Breast epithelium (tissue), 4 donors: ENCODE data around the gene CMTM7. TPM values are rescaled to one million over a fixed set of nuclear protein-coding genes. Genes with fewer than 3 reads are reported as not detected.

Source experiments
- DNase-seq, 2 donors: peaks; one replicate each; pipeline ENCODE4 v3.0.0-alpha.2; 2019; ENCODE audit warnings: low spot score in 2 of 2
- H3K27ac ChIP-seq, 2 donors: fragments of 200-600 bp; sonication (generic) in 1 of 2; one replicate each; pipeline ENCODE4 v1.5.1; 2016 to 2019; ENCODE audit warnings: mild to moderate bottlenecking in 1 of 2
- H3K27me3 ChIP-seq, 2 donors: fragments of 200-600 bp; sonication (generic) in 1 of 2; one replicate each; pipeline versions ENCODE4 v1.5.1 to v1.6.0; 2017 to 2019; ENCODE audit warnings: control low read depth in 1 of 2, mild to moderate bottlenecking in 1 of 2
- H3K36me3 ChIP-seq: fragments of 200-600 bp; one replicate; pipeline ENCODE4 v1.5.1; 2019
- H3K4me1 ChIP-seq, 2 donors: fragments of 200-600 bp; sonication (generic); one replicate each; pipeline ENCODE4 v1.5.1; 2016 to 2019; ENCODE audit warnings: control low read depth in 1 of 2
- H3K4me3 ChIP-seq, 3 donors: fragments of 200-600 bp; sonication (generic); 1 replicate in 2 of 3; 2 replicates in 1 of 3; pipeline ENCODE4 v1.5.1; 2016 to 2019; ENCODE audit warnings: mild to moderate bottlenecking in 3 of 3, moderate library complexity in 2 of 3
- H3K9me3 ChIP-seq, 2 donors: fragments of 200-600 bp; sonication (generic) in 1 of 2; one replicate each; pipeline ENCODE4 v1.5.1; 2016 to 2019; ENCODE audit warnings: control low read depth in 1 of 2
- POLR2A ChIP-seq: fragments of 450-650 bp; IDR thresholded peaks from one replicate; pipeline ENCODE4 v1.6.1; 2016; ENCODE audit warnings: antibody characterized with exemption, mild to moderate bottlenecking, moderate library complexity
- POLR2AphosphoS5 ChIP-seq, 3 donors: sonication (generic); formaldehyde crosslinking; IDR thresholded peaks; one replicate each; pipeline ENCODE4 v1.6.1; 2017; ENCODE audit warnings: antibody characterized with exemption in 3 of 3
- intact Hi-C: fragments of 100-400 bp; cut with DNase I; formaldehyde crosslinking; loops from one replicate; pipeline ENCODE4 v1.15.1; 2023; ENCODE audit warnings: low total_unique reads
- total RNA-seq, 3 donors: library from RNA; depleted of rRNA; stranded (reverse); fragments of >200 nt; gene quantifications; one replicate each; pipeline ENCODE4 v1.1.0, GENCODE V29; 2016
- TF ChIP-seq, protein P1 (sequence below), 3 donors: fragments of 450-650 bp; IDR thresholded peaks; one replicate each; pipeline ENCODE4 v1.5.1; 2016 to 2017; ENCODE audit warnings: antibody characterized with exemption in 3 of 3, mild to moderate bottlenecking in 3 of 3, moderate library complexity in 3 of 3

CMTM7 gene
- total RNA-seq, 3 donors from 2014 or later, result 16.8 to 111 (median 58.0) TPM

DNA sequence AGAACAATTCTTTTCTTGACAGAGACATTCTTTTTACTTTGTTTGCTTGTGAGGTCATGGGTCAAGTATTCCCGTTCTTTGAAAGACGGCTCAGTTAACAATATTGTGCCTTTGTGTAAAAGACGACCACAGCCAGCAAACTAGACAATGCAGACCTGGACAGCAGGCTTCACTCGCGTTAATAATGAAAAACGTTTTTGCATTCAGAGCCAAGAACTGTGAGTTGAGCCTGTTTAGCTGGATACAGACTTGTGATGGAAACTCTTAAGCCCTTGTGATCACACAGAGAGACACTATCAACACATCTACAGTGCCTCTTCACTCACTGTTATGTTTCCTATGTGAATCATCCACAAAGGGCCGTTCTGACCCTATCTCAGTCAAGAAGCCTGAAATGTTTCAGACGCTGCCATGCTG lies 37.3 kb upstream of the CMTM7 start:
- TF ChIP-seq POLR2A (no peak), POLR2AphosphoS5 (IDR thresholded peaks at IDR 0.05) (no peak)
- TF ChIP-seq, protein P1, sequence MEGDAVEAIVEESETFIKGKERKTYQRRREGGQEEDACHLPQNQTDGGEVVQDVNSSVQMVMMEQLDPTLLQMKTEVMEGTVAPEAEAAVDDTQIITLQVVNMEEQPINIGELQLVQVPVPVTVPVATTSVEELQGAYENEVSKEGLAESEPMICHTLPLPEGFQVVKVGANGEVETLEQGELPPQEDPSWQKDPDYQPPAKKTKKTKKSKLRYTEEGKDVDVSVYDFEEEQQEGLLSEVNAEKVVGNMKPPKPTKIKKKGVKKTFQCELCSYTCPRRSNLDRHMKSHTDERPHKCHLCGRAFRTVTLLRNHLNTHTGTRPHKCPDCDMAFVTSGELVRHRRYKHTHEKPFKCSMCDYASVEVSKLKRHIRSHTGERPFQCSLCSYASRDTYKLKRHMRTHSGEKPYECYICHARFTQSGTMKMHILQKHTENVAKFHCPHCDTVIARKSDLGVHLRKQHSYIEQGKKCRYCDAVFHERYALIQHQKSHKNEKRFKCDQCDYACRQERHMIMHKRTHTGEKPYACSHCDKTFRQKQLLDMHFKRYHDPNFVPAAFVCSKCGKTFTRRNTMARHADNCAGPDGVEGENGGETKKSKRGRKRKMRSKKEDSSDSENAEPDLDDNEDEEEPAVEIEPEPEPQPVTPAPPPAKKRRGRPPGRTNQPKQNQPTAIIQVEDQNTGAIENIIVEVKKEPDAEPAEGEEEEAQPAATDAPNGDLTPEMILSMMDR (IDR thresholded peaks at IDR 0.05), result no peak
- DNase-seq, result no peak
- Histone ChIP-seq H3K9me3 (no peaks in the 10 kb centered on the region), H3K4me1 (peaks cover 0 to 4% of the 10 kb centered on the region in 2 donors), H3K27me3 (no peaks in the 10 kb centered on the region), H3K4me3 (no peak overlapping the region), H3K36me3 (no peaks in the 10 kb centered on the region), H3K27ac (peak overlapping the region; percentile 66 to 71)
- intact Hi-C loops, result loop anchor here (10.0 kb wide), 1 partner anchor 1930 kb away; no protein-coding TSS in a partner anchor

DNA sequence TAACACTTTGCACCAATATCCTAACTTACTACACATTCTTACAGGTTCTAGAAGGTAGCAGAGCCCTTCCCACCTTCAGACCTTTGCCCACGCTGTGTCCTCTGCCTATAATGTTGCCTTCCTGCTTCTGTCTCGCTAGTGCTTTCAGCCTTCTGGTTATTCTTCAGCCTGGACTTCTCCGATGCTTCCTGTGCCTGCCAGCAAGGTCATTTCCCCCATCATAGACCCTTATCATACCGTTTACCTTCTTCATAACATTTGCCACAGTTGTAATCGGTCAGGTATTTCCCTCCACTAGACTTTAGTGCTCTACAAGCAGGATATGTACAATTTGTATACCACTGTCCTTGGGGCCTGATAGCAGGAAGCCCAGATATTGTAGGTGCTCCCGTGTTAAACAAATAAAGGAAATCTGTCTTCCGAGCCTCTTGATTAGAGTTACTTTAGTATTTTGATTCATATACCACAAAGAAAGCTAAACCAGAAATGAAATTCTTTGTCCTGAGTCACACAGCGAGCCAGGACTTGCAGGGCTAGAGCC lies 35.8 kb upstream of the CMTM7 start:
- TF ChIP-seq, protein P1 (IDR thresholded peaks at IDR 0.05), result no peak
- TF ChIP-seq POLR2A (no peak), POLR2AphosphoS5 (IDR thresholded peaks at IDR 0.05) (no peak)
- Histone ChIP-seq H3K36me3 (no peaks in the 10 kb centered on the region), H3K4me3 (no peak overlapping the region), H3K9me3 (no peaks in the 10 kb centered on the region), H3K4me1 (peaks cover 0 to 4% of the 10 kb centered on the region in 2 donors), H3K27me3 (no peaks in the 10 kb centered on the region), H3K27ac (no peak overlapping the region)
- DNase-seq, result no peak
- intact Hi-C loops, result loop anchor here (10.0 kb wide), 1 partner anchor 1931 kb away; no protein-coding TSS in a partner anchor

DNA sequence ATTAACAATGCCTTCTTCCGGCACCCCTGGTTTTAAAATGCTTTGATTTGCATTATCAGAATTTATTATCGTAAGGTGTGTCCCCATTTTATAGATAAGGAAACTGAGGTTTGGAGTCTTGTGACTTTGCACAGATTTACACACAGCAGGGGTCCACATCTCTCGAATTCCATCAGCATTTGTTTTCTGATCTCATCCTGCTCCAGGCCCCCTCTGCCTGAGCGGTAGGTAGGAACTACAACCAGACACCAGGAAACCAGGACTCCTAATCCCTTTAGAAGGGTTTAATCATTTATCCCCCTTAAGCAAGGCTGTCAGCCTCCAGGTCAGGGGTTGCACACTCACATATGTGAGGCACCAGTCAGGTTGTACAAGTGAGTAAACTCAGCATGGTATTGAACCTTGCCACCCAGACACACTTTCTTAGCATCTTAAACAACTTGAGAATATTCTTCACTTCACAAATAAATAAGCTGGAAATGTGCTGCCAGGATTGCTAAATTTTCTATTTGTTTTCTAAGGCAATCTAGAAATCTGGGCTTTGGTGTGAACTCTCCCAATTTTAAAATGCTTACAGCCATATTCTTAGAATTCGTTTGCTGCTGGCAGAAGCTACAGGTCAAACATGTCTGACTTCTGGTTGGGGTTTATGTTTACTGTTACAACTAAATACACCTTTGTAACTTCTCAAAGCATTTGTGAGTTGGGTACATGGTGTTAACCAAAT lies 31.7 kb upstream of the CMTM7 start:
- no peak for DNase-seq
- H3K4me3 ChIP-seq, result no peak overlapping the region
- no peaks in the 10 kb centered on the region for H3K4me1 ChIP-seq
- H3K27me3 ChIP-seq, result no peaks in the 10 kb centered on the region
- intact Hi-C loops, result loop anchor here (10.0 kb wide), 1 partner anchor 1935 kb away; no protein-coding TSS in a partner anchor
- no peaks in the 10 kb centered on the region for H3K36me3 ChIP-seq
- TF ChIP-seq, protein P1 (IDR thresholded peaks at IDR 0.05), result no peak
- TF ChIP-seq POLR2A, result no peak
- no peak for TF ChIP-seq POLR2AphosphoS5 (IDR thresholded peaks at IDR 0.05)
- H3K9me3 ChIP-seq, result no peaks in the 10 kb centered on the region
- no peak overlapping the region for H3K27ac ChIP-seq

DNA sequence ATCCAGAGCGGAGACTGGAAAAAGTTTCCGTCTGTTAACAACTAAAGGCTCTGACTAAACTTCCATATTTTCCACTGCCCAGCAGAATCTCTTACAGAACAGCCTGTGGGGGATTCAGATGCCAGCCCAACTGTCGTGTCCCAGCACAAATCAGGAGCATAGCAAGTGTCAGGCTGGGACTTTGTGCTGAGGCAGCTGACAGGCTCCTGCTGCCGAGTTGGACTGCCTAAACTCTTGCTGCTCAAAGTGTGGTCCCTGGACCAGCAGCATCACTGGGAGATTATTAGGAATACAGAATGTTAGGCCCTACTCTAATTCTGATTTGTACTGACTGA lies 31.2 kb upstream of the CMTM7 start:
- H3K9me3 ChIP-seq, result no peaks in the 10 kb centered on the region
- no peak overlapping the region for H3K4me3 ChIP-seq
- H3K36me3 ChIP-seq, result no peaks in the 10 kb centered on the region
- intact Hi-C loops, result no loop called here
- TF ChIP-seq POLR2A, result no peak
- no peak for TF ChIP-seq POLR2AphosphoS5 (IDR thresholded peaks at IDR 0.05)
- TF ChIP-seq, protein P1 (IDR thresholded peaks at IDR 0.05), result no peak
- no peaks in the 10 kb centered on the region for H3K27me3 ChIP-seq
- no peaks in the 10 kb centered on the region for H3K4me1 ChIP-seq
- no peak for DNase-seq
- no peak overlapping the region for H3K27ac ChIP-seq

DNA sequence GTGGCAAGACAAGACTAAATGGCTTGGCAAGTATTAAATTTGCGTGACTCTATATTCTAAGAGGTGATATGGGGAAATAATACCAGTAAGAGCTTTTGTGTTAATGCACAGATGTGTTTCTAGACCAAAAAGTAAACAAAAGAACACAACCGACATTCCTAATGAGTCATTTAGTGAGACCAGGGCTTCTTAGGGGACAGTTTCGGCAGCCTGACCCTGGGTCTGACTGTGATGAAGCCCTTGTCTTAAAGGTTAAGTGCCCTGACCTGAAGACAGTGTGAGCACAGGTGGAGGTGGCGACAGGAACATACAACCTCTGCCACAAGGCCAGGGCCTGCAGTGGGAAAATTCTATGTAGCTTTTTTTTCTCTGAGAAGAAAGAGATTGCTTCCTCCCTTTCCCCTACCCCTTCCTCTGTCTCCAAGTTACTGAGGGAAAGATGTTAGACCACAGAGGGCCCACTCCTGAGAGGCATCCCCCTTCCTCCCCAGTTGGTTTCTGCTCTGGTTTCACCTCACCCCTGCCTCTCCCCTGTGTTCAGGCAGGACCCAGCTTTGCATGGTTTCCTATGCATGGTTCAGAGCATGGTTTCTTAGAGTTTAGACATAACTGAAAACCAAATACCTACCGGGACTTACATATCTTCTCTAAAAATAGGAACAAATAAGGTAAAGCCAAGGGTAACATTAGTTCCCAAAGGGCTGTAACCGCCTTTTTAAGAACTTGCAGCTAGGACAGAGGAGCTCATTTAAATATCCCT lies 24.8 kb upstream of the CMTM7 start:
- no peaks in the 10 kb centered on the region for H3K27me3 ChIP-seq
- H3K9me3 ChIP-seq, result no peaks in the 10 kb centered on the region
- DNase-seq, result no peak
- no peaks in the 10 kb centered on the region for H3K4me1 ChIP-seq
- intact Hi-C loops, result no loop called here
- no peak overlapping the region for H3K27ac ChIP-seq
- H3K4me3 ChIP-seq, result no peak overlapping the region
- no peaks in the 10 kb centered on the region for H3K36me3 ChIP-seq
- no peak for TF ChIP-seq POLR2AphosphoS5 (IDR thresholded peaks at IDR 0.05)
- TF ChIP-seq, protein P1 (IDR thresholded peaks at IDR 0.05), result no peak
- TF ChIP-seq POLR2A, result no peak
